Choroid plexus epithelial cell (primary cell): Measurements from ENCODE around the gene PSENEN.

Source experiments
- DNase-seq: peaks from one replicate; pipeline ENCODE4 v3.0.0-alpha.2; 2010; ENCODE audit warnings: low read depth
- H3K4me3 ChIP-seq: 2 replicates; pipeline ENCODE4 v1.5.1; 2011; ENCODE audit warnings: low read depth, mild to moderate bottlenecking, control low read depth, low read length, moderate library complexity
- CTCF ChIP-seq: conservative IDR thresholded peaks from 2 replicates; pipeline ENCODE4 v1.5.1; 2011; ENCODE audit warnings: low read depth, mild to moderate bottlenecking, control low read depth, inconsistent platforms, low read length, moderate library complexity

Gene PSENEN

DNA sequence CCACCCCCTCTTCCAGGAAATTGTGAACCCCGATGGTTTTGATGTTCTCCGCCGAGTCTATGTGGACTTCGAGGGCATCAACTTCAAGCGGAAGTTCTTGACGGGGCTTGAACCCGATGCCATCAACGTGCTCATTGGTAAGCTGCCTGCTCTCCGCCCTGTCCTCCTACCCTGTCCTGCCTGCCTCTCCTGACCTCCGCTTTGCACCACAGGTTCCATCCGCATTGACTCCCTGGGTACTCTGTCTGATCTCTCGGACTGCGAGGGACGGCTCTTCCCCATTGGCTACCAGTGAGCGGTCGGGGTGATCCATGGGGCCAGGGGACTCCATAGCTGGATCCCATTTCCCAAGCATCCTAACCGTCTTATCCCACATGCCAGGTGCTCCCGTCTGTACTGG lies 15.1 kb upstream of the PSENEN start:
- no peak for TF ChIP-seq CTCF
- H3K4me3 ChIP-seq = no peak overlapping the region
- no peak for DNase-seq

DNA sequence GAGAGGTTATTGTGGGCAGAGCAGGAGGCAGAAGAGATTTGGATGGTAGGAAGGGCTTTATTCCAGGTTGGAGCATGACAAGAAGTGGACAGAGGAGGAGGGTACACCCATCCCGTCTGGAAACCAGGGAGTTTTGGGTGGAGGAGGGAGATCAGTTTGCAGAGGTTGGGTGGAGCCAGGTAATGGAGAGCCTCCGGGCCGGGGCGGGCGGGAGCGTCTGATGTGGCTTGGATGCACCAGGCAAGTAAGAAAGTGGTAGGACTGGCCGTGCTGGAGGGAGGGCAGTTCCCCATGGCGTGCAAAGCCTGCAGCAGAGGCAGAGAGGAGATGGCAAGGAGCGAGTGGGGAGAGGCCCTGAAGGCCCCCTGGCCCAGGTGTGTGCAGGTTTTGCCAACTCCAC lies 14.1 kb upstream of the PSENEN start:
- H3K4me3 ChIP-seq = no peak overlapping the region
- TF ChIP-seq CTCF = no peak
- no peak for DNase-seq

DNA sequence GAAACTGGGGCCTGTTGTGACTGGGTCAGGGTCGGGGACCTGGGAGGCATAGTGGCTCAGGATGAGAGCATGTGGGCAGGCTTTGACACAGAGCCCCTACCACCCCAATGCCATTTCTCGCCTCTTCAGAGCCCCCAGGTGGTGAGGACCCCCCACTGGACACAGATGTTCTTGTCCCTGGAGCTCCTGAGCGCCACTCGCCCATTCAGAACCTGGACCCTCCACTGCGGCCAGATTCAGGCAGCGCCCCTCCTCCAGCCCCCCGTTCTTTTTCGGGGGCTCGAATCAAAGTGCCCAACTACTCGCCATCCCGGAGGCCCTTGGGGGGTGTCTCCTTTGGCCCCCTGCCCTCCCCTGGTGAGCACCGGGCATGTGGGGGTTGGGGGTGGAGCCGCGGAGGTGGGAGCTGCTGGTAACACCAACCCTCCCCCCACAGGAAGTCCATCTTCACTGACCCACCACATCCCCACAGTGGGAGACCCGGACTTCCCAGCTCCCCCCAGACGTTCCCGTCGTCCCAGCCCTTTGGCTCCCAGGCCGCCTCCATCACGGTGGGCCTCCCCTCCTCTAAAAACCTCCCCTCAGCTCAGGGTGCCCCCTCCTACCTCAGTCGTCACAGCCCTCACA lies 13.6 kb upstream of the PSENEN start:
- no peak for TF ChIP-seq CTCF
- H3K4me3 ChIP-seq = no peak overlapping the region
- DNase-seq = no peak

- H3K4me3 ChIP-seq = no peak overlapping the region
- TF ChIP-seq CTCF = no peak
- no peak for DNase-seq
Measured at GRCh38 chr19:35732540-35733179, 12.8 kb upstream of the PSENEN start.

GRCh38 chr19:35733180-35734125 lies 12.0 kb upstream of the PSENEN start:
- H3K4me3 ChIP-seq = no peak overlapping the region
- no peak for TF ChIP-seq CTCF
- DNase-seq = no peak

- no peak overlapping the region for H3K4me3 ChIP-seq
- DNase-seq = no peak
- TF ChIP-seq CTCF = no peak
Measured at GRCh38 chr19:35734273-35734672, 11.2 kb upstream of the PSENEN start.
